IMR-90 (cell line): ENCODE measurements around the gene ABCF1. TPM values are rescaled to one million over a fixed set of nuclear protein-coding genes. Genes with fewer than 3 reads are reported as not detected.

Source experiments
- ATAC-seq: fragments of 200-7000 bp; cut with Tn5 transposase; 2 replicates; pipeline ENCODE4 v1.9.1; 2020; ENCODE audit warnings: low read depth, mild to moderate bottlenecking, moderate library complexity
- BruUV-seq: library from RNA; stranded (reverse); fragments of 400-500 nt; replicated peaks from 2 replicates; lab custom pipeline; 2021; lab: Mats Ljungman, UMichigan
- CTCF ChIA-PET: fragments of 300-600 bp; formaldehyde crosslinking; extraction: SDS; loops from one replicate; lab custom pipeline; 2021; ENCODE audit warnings: antibody characterized with exemption; lab: Yijun Ruan, JAX
- POLR2A ChIA-PET: fragments of 300-600 bp; sonication (Branson Sonifier 250); formaldehyde crosslinking; loops from one replicate; lab custom pipeline; 2022; ENCODE audit warnings: antibody characterized with exemption; ENCODE audit not compliant: unreplicated experiment; lab: Charles Lee
- DNase-seq: peaks from one replicate; pipeline ENCODE4 v3.0.0; 2013
- H2AFZ ChIP-seq: replicated peaks from 2 replicates; pipeline ENCODE3; 2013; ENCODE audit warnings: low read length, mild to moderate bottlenecking; ENCODE audit not compliant: poor library complexity
- H2AK5ac ChIP-seq: 2 replicates; pipeline ENCODE4 v1.6.1; 2013; ENCODE audit warnings: low read depth, low read length, inconsistent platforms
- H2AK9ac ChIP-seq: replicated peaks from 2 replicates; pipeline ENCODE3; 2013; ENCODE audit warnings: mild to moderate bottlenecking, low read depth, low read length, moderate library complexity; ENCODE audit not compliant: poor library complexity
- H2BK120ac ChIP-seq: 2 replicates; pipeline ENCODE4 v1.6.1; 2013; ENCODE audit warnings: low read depth, low read length, inconsistent platforms
- H2BK15ac ChIP-seq: 3 replicates; pipeline ENCODE4 v1.6.1; 2013; ENCODE audit warnings: low read depth, low read length, inconsistent platforms
- H2BK20ac ChIP-seq: 2 replicates; pipeline ENCODE4 v1.6.1; 2013; ENCODE audit warnings: low read depth, mild to moderate bottlenecking, inconsistent platforms, low read length, moderate library complexity
- H2BK5ac ChIP-seq: 2 replicates; pipeline ENCODE4 v1.6.1; 2013; ENCODE audit warnings: mild to moderate bottlenecking, low read depth, low read length, inconsistent platforms; ENCODE audit not compliant: poor library complexity, severe bottlenecking
- H3K14ac ChIP-seq: replicated peaks from 2 replicates; pipeline ENCODE4 v1.6.1; 2013; ENCODE audit warnings: low read depth, low read length, inconsistent platforms
- H3K18ac ChIP-seq: 2 replicates; pipeline ENCODE4 v1.6.1; 2013; ENCODE audit warnings: low read depth, low read length, control low read depth
- H3K23ac ChIP-seq: 2 replicates; pipeline ENCODE4 v1.6.1; 2013; ENCODE audit warnings: low read depth, low read length, inconsistent platforms
- H3K27ac ChIP-seq: 2 replicates; pipeline ENCODE4 v1.5.1; 2013; ENCODE audit warnings: mild to moderate bottlenecking, control low read depth, low read length; ENCODE audit not compliant: insufficient read depth
- H3K27me3 ChIP-seq: 2 replicates; pipeline ENCODE4 v1.6.1; 2013; ENCODE audit warnings: low read length; ENCODE audit not compliant: control insufficient read depth, insufficient read depth
- H3K36me3 ChIP-seq: 2 replicates; pipeline ENCODE4 v1.6.1; 2013; ENCODE audit warnings: low read length, mixed read lengths; ENCODE audit not compliant: control insufficient read depth, insufficient read depth
- H3K4ac ChIP-seq: 2 replicates; pipeline ENCODE4 v1.6.1; 2013; ENCODE audit warnings: low read depth, low read length, inconsistent platforms
- H3K4me1 ChIP-seq: 2 replicates; pipeline ENCODE4 v1.6.1; 2013; ENCODE audit warnings: low read length, mixed read lengths; ENCODE audit not compliant: control insufficient read depth, insufficient read depth
- H3K4me2 ChIP-seq: 2 replicates; pipeline ENCODE4 v1.6.1; 2013; ENCODE audit warnings: low read depth, mild to moderate bottlenecking, control low read depth, low read length, moderate library complexity
- H3K4me3 ChIP-seq: 2 replicates; pipeline ENCODE4 v1.5.1; 2013; ENCODE audit warnings: low read depth, mild to moderate bottlenecking, control low read depth, low read length, moderate library complexity; ENCODE audit not compliant: insufficient read depth
- H3K56ac ChIP-seq: 2 replicates; pipeline ENCODE4 v1.6.1; 2013; ENCODE audit warnings: low read length, inconsistent platforms; ENCODE audit not compliant: insufficient read depth; ENCODE audit errors: extremely low read depth
- H3K79me1 ChIP-seq, 2 experiments: 2 replicates each; pipeline ENCODE4 v1.6.1; 2013; ENCODE audit warnings: low read length in 2 of 2, inconsistent platforms in 1 of 2, low read depth in 1 of 2
- H3K9ac ChIP-seq: 2 replicates; pipeline ENCODE4 v1.6.1; 2013; ENCODE audit warnings: low read depth, low read length, control low read depth
- H3K9me1 ChIP-seq: 2 replicates; pipeline ENCODE4 v1.6.1; 2013; ENCODE audit warnings: low read length, inconsistent platforms; ENCODE audit not compliant: insufficient read depth
- H3K9me3 ChIP-seq: 2 replicates; pipeline ENCODE4 v1.6.1; 2013; ENCODE audit warnings: low read length; ENCODE audit not compliant: control insufficient read depth, insufficient read depth
- H4K20me1 ChIP-seq: 2 replicates; pipeline ENCODE4 v1.6.1; 2013; ENCODE audit warnings: low read length, inconsistent platforms; ENCODE audit not compliant: insufficient read depth
- H4K5ac ChIP-seq: 2 replicates; pipeline ENCODE4 v1.6.1; 2013; ENCODE audit warnings: mild to moderate bottlenecking, low read depth, low read length, control low read depth
- H4K8ac ChIP-seq, 2 experiments: 2 replicates each; pipeline ENCODE4 v1.6.1; 2013; ENCODE audit warnings: low read depth in 2 of 2, low read length in 2 of 2, control low read depth in 1 of 2, inconsistent platforms in 1 of 2
- H4K91ac ChIP-seq: 2 replicates; pipeline ENCODE4 v1.6.1; 2013; ENCODE audit warnings: low read depth, low read length, inconsistent platforms; ENCODE audit not compliant: insufficient read depth
- CHD1 ChIP-seq: IDR thresholded peaks from 2 replicates; pipeline ENCODE4 v1.6.1; 2012; ENCODE audit warnings: low read depth, low read length, improper control_type of control experiment
- CTCF ChIP-seq: conservative IDR thresholded peaks from 2 replicates; pipeline ENCODE4 v1.5.1; 2012; ENCODE audit warnings: mild to moderate bottlenecking, low read depth, low read length, improper control_type of control experiment
- WGBS, 2 experiments: methylation state at CpG; one replicate each; pipeline versions ENCODE4 v1.1.5 to v1.1.7; 2013; ENCODE audit warnings: missing lambda C conversion rate in 2 of 2; ENCODE audit not compliant: insufficient read length in 1 of 2; ENCODE audit errors: extremely low coverage in 2 of 2; 5-methylcytosine and 5-hydroxymethylcytosine counted together
- dilution Hi-C: fragments of 300-500 bp; cut with HindIII; formaldehyde crosslinking; loops from one replicate; pipeline ENCODE4 v1.14.3; 2018; ENCODE audit warnings: low sequenced_read_pairs; ENCODE audit not compliant: unreplicated experiment
- in situ Hi-C: fragments of 300-500 bp; cut with MboI; formaldehyde crosslinking; loops from 3 replicates; pipeline ENCODE4 v1.14.3; 2019; ENCODE audit warnings: low sequenced_read_pairs, inconsistent platforms, mixed read lengths
- intact Hi-C: fragments of 100-400 bp; cut with micrococcal nuclease; formaldehyde crosslinking; loops from 2 replicates; pipeline ENCODE4 v1.10.0; 2022
- polyA plus RNA-seq, 3 experiments: library from polyadenylated mRNA; depleted of rRNA; stranded (reverse); fragments of >200 nt; gene quantifications; 2 replicates each; pipeline ENCODE4 v1.2.3, GENCODE V29; 2012; ENCODE audit warnings: low replicate concordance in 1 of 3
- total RNA-seq: library from RNA; depleted of rRNA; stranded (reverse); fragments of >200 nt; gene quantifications from 2 replicates; pipeline ENCODE4 v1.2.3, GENCODE V29; 2012

The ABCF1 gene
- total and polyA plus RNA-seq, 2 of the 4 experiments (the other 2 are of a cell fraction), result 39.1 to 48.6 TPM

DNA sequence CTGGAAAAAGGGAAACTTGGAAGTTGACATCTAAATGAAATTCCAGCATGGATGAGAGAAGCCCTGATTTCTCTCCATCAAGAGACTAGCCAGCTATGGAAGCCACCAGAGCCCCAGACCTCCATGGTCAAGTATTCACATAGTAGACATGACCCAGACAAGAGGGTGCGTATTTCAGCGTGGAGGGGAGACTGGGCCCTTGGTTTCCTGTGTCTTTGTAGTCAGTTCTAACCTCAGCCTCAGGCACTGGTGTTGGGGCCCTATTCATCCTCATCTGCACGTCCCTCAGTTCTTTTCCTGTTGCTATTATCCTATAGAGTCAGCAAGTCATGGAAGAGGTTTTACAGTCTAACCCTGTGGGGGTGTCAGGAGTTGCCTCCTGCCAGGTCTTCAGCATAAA is 27.4 kb upstream of the ABCF1 start:
- Histone ChIP-seq H3K4me3 (no peak overlapping the region), H4K91ac (no peak overlapping the region), H4K20me1 (no peaks in the 10 kb centered on the region; the same call in 1 of the 2 replicates), H2BK5ac (no peak overlapping the region), H4K5ac (no peak overlapping the region), H2AFZ (no peak overlapping the region), H3K9me1 (no peaks in the 10 kb centered on the region), H3K79me1 (no peaks in the 10 kb centered on the region), H3K9me3 (no peaks in the 10 kb centered on the region), H4K8ac (no peak overlapping the region), H3K36me3 (peaks cover 27% of the 10 kb centered on the region), H2AK9ac (no peak overlapping the region), H3K27ac (no peak overlapping the region), H2BK120ac (no peak overlapping the region), H3K18ac (no peak overlapping the region), H2BK20ac (no peak overlapping the region), H3K14ac (no peak overlapping the region), H3K27me3 (no peaks in the 10 kb centered on the region), H3K56ac (no peak overlapping the region), H3K4me2 (no peak overlapping the region), H2AK5ac (no peak overlapping the region), H2BK15ac (no peak overlapping the region), H3K4me1 (no peaks in the 10 kb centered on the region), H3K9ac (no peak overlapping the region), H3K4ac (no peak overlapping the region), H3K23ac (no peak overlapping the region)
- WGBS, 2 experiments, result no CpG with 5 or more reads among the region's 3 CpGs
- in situ Hi-C loops, result no loop called here
- intact Hi-C loops, result loop anchor here (1.0 to 5.0 kb wide), 2 partner anchors 61 to 543 kb away; no protein-coding TSS in a partner anchor
- POLR2A ChIA-PET, result no interaction called here
- DNase-seq (no peak), ATAC-seq (no peak)
- no TSS peak for BruUV-seq
- CTCF ChIA-PET, result interaction anchor here (1.1 to 2.7 kb wide), 2 partner anchors 59 to 62 kb away, joined by 5 to 26 read pairs; no protein-coding TSS in a partner anchor
- TF ChIP-seq CHD1, result no peak
- no peak for TF ChIP-seq CTCF
- dilution Hi-C loops, result no loop called here
